ENCODE measurements around the gene CUX1.
"Not testable (repeated sequence)": the region's sequence is repeated elsewhere in the genome, so short reads cannot be mapped to it uniquely, and the experiment has no call there.

Gene CUX1

DNA sequence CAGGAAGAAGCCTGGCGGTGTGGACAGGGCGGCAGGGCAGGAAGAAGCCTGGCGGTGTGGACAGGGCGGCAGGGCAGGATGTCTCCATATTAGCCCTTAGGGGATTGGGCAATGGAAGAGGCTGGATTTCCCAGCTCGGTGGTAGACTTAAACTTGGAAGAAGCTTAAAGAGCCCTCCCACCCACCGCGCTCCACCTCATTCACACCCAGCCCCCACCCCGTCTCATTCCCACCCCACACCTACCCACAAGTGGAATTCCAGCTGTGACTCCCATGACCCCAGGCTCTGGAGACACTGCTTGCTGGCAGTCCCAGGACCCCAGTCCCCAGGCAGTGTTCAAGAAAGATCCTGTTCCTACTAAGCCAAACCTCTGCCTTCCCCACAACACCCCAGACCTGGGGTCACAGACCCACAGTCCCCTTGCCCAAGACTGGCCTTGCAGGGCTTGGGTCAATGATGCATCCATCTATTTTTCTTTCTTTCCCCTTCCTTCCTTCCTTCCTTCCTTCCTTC is 504.8 kb downstream of the CUX1 start:
- H3K9ac ChIP-seq (ENCODE audit: low read depth, low read length), result no peak overlapping the region
- H3K4me3 ChIP-seq (ENCODE audit: low read length), result no peak overlapping the region
- H3K27me3 ChIP-seq (ENCODE audit: insufficient read depth, low read length), result peaks cover 5% of the 10 kb centered on the region; the same call in 1 of the 2 replicates
- H3K9me3 ChIP-seq (ENCODE audit: insufficient read depth, low read depth, low read length), result no peaks in the 10 kb centered on the region
- WGBS, result 83% methylated on average over 8 of the region's 8 CpGs
- H3K4me1 ChIP-seq (ENCODE audit: insufficient read depth, low read length), result peaks cover under 1% of the 10 kb centered on the region; the same call in 1 of the 2 replicates
- peaks cover 3% of the 10 kb centered on the region; the same call in 1 of the 2 replicates for H3K36me3 ChIP-seq (ENCODE audit: insufficient read depth, low read length)
- no peak overlapping the region for H3K27ac ChIP-seq (ENCODE audit: low read depth, low read length)

DNA sequence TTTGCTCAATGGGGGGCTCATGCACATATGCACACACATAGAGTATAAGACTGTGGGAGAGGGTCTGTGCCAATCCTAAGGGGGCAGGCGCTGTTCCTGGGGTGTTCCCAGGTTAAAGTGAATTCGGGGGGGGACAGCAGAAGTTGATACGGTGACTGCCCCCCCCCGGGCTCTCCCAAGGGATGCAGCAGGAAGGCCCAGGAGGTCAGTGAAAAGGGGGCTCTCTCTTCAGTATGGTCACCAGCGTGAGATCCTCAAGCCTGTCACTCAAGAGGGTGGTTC is 506.4 kb downstream of the CUX1 start:
- Histone ChIP-seq H3K36me3 (ENCODE audit: insufficient read depth, low read length) (peaks cover 3% of the 10 kb centered on the region; the same call in 1 of the 2 replicates), H3K4me3 (ENCODE audit: low read length) (no peak overlapping the region), H3K4me1 (ENCODE audit: insufficient read depth, low read length) (0 out of 2 replicates have a peak, but pooled peaks cover 3% of the 10 kb centered on the region), H3K9me3 (ENCODE audit: insufficient read depth, low read depth, low read length) (no peaks in the 10 kb centered on the region), H3K27me3 (ENCODE audit: insufficient read depth, low read length) (peaks cover 5% of the 10 kb centered on the region; the same call in 1 of the 2 replicates), H3K9ac (ENCODE audit: low read depth, low read length) (no peak overlapping the region), H3K27ac (ENCODE audit: low read depth, low read length) (no peak overlapping the region)
- WGBS, result 96% methylated on average over 5 of the region's 5 CpGs

DNA sequence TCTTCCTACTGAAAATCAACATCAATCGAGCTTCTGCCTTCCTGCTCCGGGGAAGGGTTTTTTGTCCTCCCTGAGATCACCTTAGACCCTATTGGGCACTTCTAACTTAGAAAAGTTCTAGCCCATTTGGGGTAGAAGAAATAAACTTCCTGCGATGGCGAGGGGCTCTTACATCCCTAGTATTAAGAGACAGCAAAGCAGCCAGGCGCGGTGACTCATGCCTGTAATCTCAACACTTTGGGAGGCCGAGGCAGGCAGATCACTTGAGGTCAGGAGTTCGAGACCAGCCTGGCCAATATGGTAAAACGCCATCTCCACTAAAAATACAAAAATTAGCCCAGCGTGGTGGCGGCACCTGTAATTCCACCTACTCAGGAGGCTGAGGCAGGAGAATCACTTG is 507.7 kb downstream of the CUX1 start:
- H3K4me3 ChIP-seq (ENCODE audit: low read length); H3K36me3 ChIP-seq (ENCODE audit: insufficient read depth, low read length); H3K9me3 ChIP-seq (ENCODE audit: insufficient read depth, low read depth, low read length); H3K27ac ChIP-seq (ENCODE audit: low read depth, low read length); H3K9ac ChIP-seq (ENCODE audit: low read depth, low read length); H3K27me3 ChIP-seq (ENCODE audit: insufficient read depth, low read length); H3K4me1 ChIP-seq (ENCODE audit: insufficient read depth, low read length): not testable (repeated sequence)
- WGBS, result 94% methylated on average over 11 of the region's 11 CpGs

DNA sequence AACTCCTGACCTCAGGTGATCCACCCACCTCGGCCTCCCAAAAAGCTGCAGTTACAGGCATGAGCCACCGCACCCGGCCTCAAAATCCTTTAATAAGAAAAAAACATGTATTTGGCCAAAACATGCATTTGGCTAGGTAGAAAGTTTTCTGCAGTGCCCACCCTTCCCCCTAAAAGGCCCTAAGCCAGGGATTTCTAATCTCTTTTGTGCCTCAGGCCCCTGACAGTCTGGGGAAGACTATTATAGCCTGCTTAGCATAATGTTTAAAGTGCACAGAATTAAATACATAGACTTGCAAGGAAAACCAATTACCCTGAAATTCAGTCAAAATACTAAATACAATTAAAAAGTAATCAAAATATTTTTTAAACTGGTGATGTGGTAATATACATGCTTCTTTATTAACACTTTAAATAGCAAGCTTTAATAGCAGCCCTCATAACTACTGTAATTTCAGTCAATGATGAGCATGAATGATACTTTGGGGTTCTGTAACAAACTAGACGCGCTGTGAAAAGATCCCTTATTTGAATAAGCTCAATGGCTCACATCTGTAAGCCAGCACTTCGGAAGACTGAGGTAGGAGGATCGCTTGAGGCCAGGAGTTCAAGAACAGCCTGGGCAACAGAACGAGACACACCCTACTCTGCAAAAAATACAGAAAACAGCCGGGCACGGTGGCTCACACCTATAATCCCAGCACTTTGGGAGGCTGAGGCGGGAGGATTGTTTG is 508.9 kb downstream of the CUX1 start:
- Histone ChIP-seq H3K27me3 (ENCODE audit: insufficient read depth, low read length) (peaks cover 5% of the 10 kb centered on the region; the same call in 1 of the 2 replicates), H3K27ac (ENCODE audit: low read depth, low read length) (no peak overlapping the region), H3K4me3 (ENCODE audit: low read length) (no peak overlapping the region), H3K9me3 (ENCODE audit: insufficient read depth, low read depth, low read length) (no peaks in the 10 kb centered on the region), H3K9ac (ENCODE audit: low read depth, low read length) (no peak overlapping the region), H3K4me1 (ENCODE audit: insufficient read depth, low read length) (0 out of 2 replicates have a peak, but pooled peaks cover 3% of the 10 kb centered on the region), H3K36me3 (ENCODE audit: insufficient read depth, low read length) (no peaks in the 10 kb centered on the region)
- WGBS, result 92% methylated on average over 11 of the region's 11 CpGs

DNA sequence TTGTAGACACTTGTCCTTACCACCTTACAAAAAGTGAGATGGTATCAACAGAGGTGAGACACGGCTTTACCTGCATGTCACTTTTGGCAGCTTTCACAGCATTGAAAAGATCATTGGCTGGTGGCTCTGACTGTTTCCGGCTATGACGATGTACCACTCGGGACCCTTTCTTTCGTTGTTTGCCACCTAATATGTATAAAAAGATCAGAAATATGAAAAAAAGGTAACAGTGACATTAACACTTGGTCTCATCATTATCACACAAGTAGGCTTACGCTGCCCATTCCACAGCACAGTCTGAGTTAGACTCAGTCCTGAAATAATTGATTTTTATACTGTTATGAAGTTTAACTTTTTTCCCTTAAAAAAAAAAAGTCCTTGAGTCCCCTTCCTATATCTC is 509.8 kb downstream of the CUX1 start:
- H3K4me3 ChIP-seq (ENCODE audit: low read length); H3K4me1 ChIP-seq (ENCODE audit: insufficient read depth, low read length); H3K36me3 ChIP-seq (ENCODE audit: insufficient read depth, low read length); H3K27me3 ChIP-seq (ENCODE audit: insufficient read depth, low read length); H3K9me3 ChIP-seq (ENCODE audit: insufficient read depth, low read depth, low read length); H3K9ac ChIP-seq (ENCODE audit: low read depth, low read length); H3K27ac ChIP-seq (ENCODE audit: low read depth, low read length): not testable (repeated sequence)
- 89% methylated on average over 4 of the region's 6 CpGs for WGBS

DNA sequence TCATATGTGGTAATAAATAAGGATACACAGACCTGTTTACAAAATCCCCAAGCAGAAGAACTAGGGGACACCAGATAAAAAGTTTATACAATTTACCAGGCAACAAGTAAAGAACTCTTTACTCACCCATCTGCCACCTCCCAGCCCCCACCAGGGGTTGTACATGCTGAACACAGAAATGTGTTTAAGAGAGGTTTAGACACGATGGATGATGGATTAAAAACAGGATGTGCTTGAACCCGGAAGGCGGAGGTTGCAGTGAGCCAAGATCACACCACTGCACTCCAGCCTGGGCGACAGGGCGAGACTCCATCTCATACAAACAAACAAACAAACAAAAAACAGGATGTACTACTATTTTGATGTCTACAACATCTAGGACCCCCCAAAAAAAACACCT is 511.4 kb downstream of the CUX1 start:
- 93% methylated on average over 3 of the region's 5 CpGs for WGBS
- not testable (repeated sequence) for H3K27me3 ChIP-seq (ENCODE audit: insufficient read depth, low read length); H3K4me1 ChIP-seq (ENCODE audit: insufficient read depth, low read length); H3K27ac ChIP-seq (ENCODE audit: low read depth, low read length); H3K36me3 ChIP-seq (ENCODE audit: insufficient read depth, low read length); H3K4me3 ChIP-seq (ENCODE audit: low read length); H3K9ac ChIP-seq (ENCODE audit: low read depth, low read length); H3K9me3 ChIP-seq (ENCODE audit: insufficient read depth, low read depth, low read length)

DNA sequence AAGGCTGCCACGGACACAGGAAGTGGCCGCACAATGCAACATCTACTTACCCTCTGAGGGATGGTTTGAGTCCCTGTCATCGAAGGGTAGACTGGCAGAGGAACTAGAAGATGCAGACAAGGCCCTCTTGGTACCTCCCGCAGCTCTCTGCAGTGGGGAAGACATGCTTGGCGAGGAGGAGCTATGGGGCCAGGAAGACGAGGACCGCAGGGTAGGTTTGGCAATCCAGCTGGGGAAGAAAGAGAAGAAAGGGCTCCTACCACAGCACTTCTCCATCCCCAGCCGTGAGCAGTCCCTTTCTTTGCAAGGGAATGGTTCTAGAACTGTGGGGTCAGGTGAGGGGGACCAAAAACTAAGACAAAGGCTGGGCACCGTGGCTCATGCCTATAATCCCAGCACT is 511.9 kb downstream of the CUX1 start:
- H3K9ac ChIP-seq (ENCODE audit: low read depth, low read length); H3K27me3 ChIP-seq (ENCODE audit: insufficient read depth, low read length); H3K4me1 ChIP-seq (ENCODE audit: insufficient read depth, low read length); H3K9me3 ChIP-seq (ENCODE audit: insufficient read depth, low read depth, low read length); H3K36me3 ChIP-seq (ENCODE audit: insufficient read depth, low read length); H3K27ac ChIP-seq (ENCODE audit: low read depth, low read length); H3K4me3 ChIP-seq (ENCODE audit: low read length): not testable (repeated sequence)
- 80% methylated on average over 6 of the region's 9 CpGs for WGBS

DNA sequence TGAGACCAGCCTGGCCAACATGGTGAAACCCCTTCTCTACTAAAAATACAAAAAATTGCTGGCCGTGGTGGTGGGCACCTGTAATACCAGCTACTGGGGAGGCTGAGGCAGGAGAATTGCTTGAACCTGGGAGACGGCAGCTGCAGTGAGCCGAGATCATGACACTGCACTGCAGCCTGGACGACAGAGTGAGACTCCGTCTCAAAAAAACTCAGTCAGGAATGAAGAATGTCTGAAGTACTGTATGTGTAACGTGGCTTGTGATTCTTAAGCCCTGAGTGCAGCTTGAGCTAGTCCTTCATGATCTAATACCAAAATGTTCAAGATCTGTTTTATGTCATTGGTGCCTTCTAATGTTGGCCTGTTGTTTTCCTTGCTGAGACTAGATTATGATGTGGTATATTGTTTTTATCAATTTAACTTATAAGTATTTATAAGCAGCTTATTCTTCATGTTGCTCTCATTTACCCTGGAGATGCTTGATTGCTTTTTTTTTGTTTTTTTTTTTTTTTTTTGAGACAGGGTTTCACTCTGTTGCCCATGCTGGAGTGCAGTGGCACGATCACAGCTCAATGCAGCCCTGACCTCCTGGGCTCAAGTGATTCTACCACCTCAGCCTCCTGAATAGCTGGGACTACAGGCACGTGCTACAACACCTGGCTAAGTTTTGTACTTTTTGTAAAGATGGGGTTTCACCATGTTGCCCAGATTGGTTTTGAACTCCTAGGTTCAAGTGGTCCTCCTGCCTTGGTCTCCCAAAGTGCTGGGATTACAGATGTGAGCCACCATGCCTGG is 513.4 kb downstream of the CUX1 start:
- H3K27me3 ChIP-seq (ENCODE audit: insufficient read depth, low read length); H3K36me3 ChIP-seq (ENCODE audit: insufficient read depth, low read length); H3K4me1 ChIP-seq (ENCODE audit: insufficient read depth, low read length); H3K4me3 ChIP-seq (ENCODE audit: low read length); H3K27ac ChIP-seq (ENCODE audit: low read depth, low read length); H3K9me3 ChIP-seq (ENCODE audit: insufficient read depth, low read depth, low read length); H3K9ac ChIP-seq (ENCODE audit: low read depth, low read length): not testable (repeated sequence)
- 92% methylated on average over 8 of the region's 8 CpGs for WGBS

Data from HUES64 (cell line).